ENCODE results near the gene KNCN.

The KNCN gene

DNA sequence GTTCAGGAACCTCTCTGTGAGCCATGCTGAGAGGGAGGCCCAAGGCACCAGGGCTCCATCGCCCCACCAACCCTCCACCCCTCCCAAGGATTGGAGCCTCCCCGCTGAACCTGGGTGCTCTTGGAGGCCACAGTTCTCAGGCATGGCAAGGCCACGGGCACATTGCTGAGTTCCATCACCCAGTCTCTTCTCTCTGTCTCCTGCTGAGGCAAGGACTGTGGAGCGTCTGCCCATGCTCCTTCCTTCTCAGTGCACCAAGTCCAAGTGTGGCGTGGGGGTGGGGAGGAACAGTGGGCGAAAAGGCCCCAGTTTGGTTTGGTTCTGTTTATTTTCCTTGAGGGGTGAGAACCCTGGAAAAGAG lies 2.8 kb upstream of the KNCN start:
- Histone ChIP-seq H3K27ac (ENCODE audit: low read length) (no peak overlapping the region), H3K9me3 (replicated peaks; ENCODE audit: insufficient read depth, low read length) (no peaks in the 10 kb centered on the region), H3K27me3 (replicated peaks; ENCODE audit: insufficient read depth, low read length) (no peaks in the 10 kb centered on the region), H3K36me3 (replicated peaks; ENCODE audit: insufficient read depth, low read length) (no peaks in the 10 kb centered on the region), H3K4me3 (ENCODE audit: low read length) (no peak overlapping the region), H3K79me2 (ENCODE audit: low read length) (no peaks in the 10 kb centered on the region), H3K4me2 (ENCODE audit: low read depth, low read length) (no peak overlapping the region), H3F3A (ENCODE audit: insufficient read depth, low read length) (no peaks in the 10 kb centered on the region), H3K4me1 (ENCODE audit: low read length) (no peaks in the 10 kb centered on the region), H3K9me2 (replicated peaks; ENCODE audit: insufficient read depth, low read length) (no peaks in the 10 kb centered on the region), H4K20me1 (ENCODE audit: insufficient read depth, low read length) (no peaks in the 10 kb centered on the region), H2AFZ (ENCODE audit: low read length) (no peak overlapping the region), H3K9ac (ENCODE audit: low read length) (no peak overlapping the region)
- TF ChIP-seq EZH2 (optimal IDR thresholded peaks at IDR 0.05; ENCODE audit: low read depth, low read length) (no peak), EZH2phosphoT487 (IDR thresholded peaks at IDR 0.05; ENCODE audit: low read length) (no peak)
- TF ChIP-seq, protein P1, sequence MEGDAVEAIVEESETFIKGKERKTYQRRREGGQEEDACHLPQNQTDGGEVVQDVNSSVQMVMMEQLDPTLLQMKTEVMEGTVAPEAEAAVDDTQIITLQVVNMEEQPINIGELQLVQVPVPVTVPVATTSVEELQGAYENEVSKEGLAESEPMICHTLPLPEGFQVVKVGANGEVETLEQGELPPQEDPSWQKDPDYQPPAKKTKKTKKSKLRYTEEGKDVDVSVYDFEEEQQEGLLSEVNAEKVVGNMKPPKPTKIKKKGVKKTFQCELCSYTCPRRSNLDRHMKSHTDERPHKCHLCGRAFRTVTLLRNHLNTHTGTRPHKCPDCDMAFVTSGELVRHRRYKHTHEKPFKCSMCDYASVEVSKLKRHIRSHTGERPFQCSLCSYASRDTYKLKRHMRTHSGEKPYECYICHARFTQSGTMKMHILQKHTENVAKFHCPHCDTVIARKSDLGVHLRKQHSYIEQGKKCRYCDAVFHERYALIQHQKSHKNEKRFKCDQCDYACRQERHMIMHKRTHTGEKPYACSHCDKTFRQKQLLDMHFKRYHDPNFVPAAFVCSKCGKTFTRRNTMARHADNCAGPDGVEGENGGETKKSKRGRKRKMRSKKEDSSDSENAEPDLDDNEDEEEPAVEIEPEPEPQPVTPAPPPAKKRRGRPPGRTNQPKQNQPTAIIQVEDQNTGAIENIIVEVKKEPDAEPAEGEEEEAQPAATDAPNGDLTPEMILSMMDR (IDR thresholded peaks at IDR 0.05; ENCODE audit: low read length), result no peak
- no peak for DNase-seq

DNA sequence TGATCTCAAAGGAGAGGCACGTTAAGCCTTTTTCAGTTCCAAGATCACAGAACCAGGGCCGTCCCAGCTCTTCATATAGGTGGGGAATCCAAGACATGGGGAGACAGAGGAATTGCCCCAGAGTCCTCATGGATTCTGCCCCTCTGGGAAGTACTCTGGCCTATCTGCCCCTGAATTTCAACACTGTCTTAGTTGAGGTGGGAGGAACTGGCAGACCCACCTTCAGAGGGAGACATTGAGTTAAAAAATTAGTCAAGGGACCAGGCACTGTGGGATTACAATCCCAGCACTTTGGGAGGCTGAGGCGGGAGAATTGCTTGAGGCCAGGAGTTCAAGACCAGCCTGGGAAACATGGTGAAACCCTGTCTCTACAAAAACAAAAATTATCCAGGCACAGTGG lies 2.1 kb upstream of the KNCN start:
- DNase-seq, result no peak
- H3K4me3 ChIP-seq (ENCODE audit: low read length), result no peak overlapping the region
- H3K4me1 ChIP-seq (ENCODE audit: low read length), result no peaks in the 10 kb centered on the region
- no peak overlapping the region for H2AFZ ChIP-seq (ENCODE audit: low read length)
- no peaks in the 10 kb centered on the region for H3F3A ChIP-seq (ENCODE audit: insufficient read depth, low read length)
- H3K36me3 ChIP-seq (replicated peaks; ENCODE audit: insufficient read depth, low read length), result no peaks in the 10 kb centered on the region
- H3K27me3 ChIP-seq (replicated peaks; ENCODE audit: insufficient read depth, low read length), result no peaks in the 10 kb centered on the region
- H3K9me3 ChIP-seq (replicated peaks; ENCODE audit: insufficient read depth, low read length), result no peaks in the 10 kb centered on the region
- H3K27ac ChIP-seq (ENCODE audit: low read length), result no peak overlapping the region
- H3K9ac ChIP-seq (ENCODE audit: low read length), result no peak overlapping the region
- H3K9me2 ChIP-seq (replicated peaks; ENCODE audit: insufficient read depth, low read length), result no peaks in the 10 kb centered on the region
- H4K20me1 ChIP-seq (ENCODE audit: insufficient read depth, low read length), result no peaks in the 10 kb centered on the region
- no peak for TF ChIP-seq EZH2phosphoT487 (IDR thresholded peaks at IDR 0.05; ENCODE audit: low read length)
- TF ChIP-seq, protein P1 (IDR thresholded peaks at IDR 0.05; ENCODE audit: low read length), result no peak
- no peak for TF ChIP-seq EZH2 (optimal IDR thresholded peaks at IDR 0.05; ENCODE audit: low read depth, low read length)
- no peaks in the 10 kb centered on the region for H3K79me2 ChIP-seq (ENCODE audit: low read length)
- H3K4me2 ChIP-seq (ENCODE audit: low read depth, low read length), result no peak overlapping the region

DNA sequence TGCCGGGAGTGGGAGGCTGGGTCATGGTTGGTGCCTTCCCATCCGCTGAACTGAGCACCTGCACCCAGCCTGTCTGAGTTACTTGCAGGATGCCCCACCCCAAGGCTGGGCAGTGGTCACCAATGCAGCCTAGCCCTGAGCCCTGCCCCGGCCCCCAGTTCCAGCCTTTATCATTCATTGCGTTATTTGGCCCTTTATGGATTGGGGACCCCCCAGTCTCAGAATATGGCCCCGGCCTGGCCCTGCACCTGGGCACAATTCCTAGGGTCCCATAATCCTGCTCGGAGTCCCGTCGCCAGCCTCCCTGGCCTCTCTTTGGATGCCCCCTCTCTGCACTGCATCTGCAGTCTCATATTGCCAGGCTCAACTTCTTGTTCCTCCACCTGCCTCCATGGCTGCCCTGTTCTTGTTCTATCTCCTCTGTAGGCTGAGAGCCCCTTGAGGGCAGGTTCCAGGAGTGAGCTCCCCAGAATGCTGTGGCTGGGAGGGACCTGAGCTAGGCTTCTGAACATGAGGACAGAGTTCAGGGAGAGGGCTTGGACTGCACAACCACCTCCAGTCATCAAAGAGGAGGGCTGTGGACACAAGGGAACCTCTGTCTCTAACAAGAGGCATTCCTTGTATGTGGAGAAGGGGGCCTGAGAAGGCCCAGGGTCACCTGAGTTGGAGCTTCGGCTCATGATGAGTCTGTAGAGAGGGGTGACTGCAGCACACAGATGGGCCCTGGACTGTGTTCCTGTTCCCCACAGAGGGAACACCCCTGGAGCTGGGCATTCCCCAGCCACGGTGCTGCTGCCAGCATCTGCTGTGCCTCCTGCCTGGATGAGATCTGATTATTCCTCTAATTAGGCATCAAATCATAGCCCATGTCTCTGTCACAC lies 1.1 kb upstream of the KNCN start:
- no peaks in the 10 kb centered on the region for H3K79me2 ChIP-seq (ENCODE audit: low read length)
- H3K27ac ChIP-seq (ENCODE audit: low read length), result no peak overlapping the region
- no peak overlapping the region for H2AFZ ChIP-seq (ENCODE audit: low read length)
- no peak for DNase-seq
- H3K4me1 ChIP-seq (ENCODE audit: low read length), result no peaks in the 10 kb centered on the region
- TF ChIP-seq EZH2 (optimal IDR thresholded peaks at IDR 0.05; ENCODE audit: low read depth, low read length) (no peak), EZH2phosphoT487 (IDR thresholded peaks at IDR 0.05; ENCODE audit: low read length) (no peak)
- TF ChIP-seq, protein P1 (IDR thresholded peaks at IDR 0.05; ENCODE audit: low read length), result no peak
- H3K9me2 ChIP-seq (replicated peaks; ENCODE audit: insufficient read depth, low read length), result no peaks in the 10 kb centered on the region
- no peak overlapping the region for H3K4me2 ChIP-seq (ENCODE audit: low read depth, low read length)
- H3K4me3 ChIP-seq (ENCODE audit: low read length), result no peak overlapping the region
- no peaks in the 10 kb centered on the region for H4K20me1 ChIP-seq (ENCODE audit: insufficient read depth, low read length)
- H3K9ac ChIP-seq (ENCODE audit: low read length), result no peak overlapping the region
- H3K9me3 ChIP-seq (replicated peaks; ENCODE audit: insufficient read depth, low read length), result no peaks in the 10 kb centered on the region
- no peaks in the 10 kb centered on the region for H3K27me3 ChIP-seq (replicated peaks; ENCODE audit: insufficient read depth, low read length)
- no peaks in the 10 kb centered on the region for H3K36me3 ChIP-seq (replicated peaks; ENCODE audit: insufficient read depth, low read length)
- no peaks in the 10 kb centered on the region for H3F3A ChIP-seq (ENCODE audit: insufficient read depth, low read length)
